Measurements from ENCODE around the gene ZFAND2B.
"Not testable (repeated sequence)": the region's sequence is repeated elsewhere in the genome, so short reads cannot be mapped to it uniquely, and the experiment has no call there.

The ZFAND2B gene

GRCh38 chr2:219175928-219176817 lies 30.4 kb upstream of the ZFAND2B start:
- DNase-seq, result peak; percentile 37

GRCh38 chr2:219176818-219177551 lies 29.6 kb upstream of the ZFAND2B start, which contains the start of gene CNPPD1:
TSS of gene CNPPD1 (minus strand) at chr2:219176925. CDS start at chr2:219176828, 97 bp downstream.
- DNase-seq, result peak; percentile 91

GRCh38 chr2:219177552-219178376 lies 28.8 kb upstream of the ZFAND2B start, which contains the start of gene RETREG2:
TSS of gene RETREG2 (plus strand) at chr2:219178275. CDS start at chr2:219178353, 78 bp downstream.
- DNase-seq, result peak; percentile 90

- peak; percentile 63 for DNase-seq
Measured at GRCh38 chr2:219178377-219179175, 28.0 kb upstream of the ZFAND2B start.

GRCh38 chr2:219179601-219180465 lies 26.7 kb upstream of the ZFAND2B start:
- no peak for DNase-seq

DNA sequence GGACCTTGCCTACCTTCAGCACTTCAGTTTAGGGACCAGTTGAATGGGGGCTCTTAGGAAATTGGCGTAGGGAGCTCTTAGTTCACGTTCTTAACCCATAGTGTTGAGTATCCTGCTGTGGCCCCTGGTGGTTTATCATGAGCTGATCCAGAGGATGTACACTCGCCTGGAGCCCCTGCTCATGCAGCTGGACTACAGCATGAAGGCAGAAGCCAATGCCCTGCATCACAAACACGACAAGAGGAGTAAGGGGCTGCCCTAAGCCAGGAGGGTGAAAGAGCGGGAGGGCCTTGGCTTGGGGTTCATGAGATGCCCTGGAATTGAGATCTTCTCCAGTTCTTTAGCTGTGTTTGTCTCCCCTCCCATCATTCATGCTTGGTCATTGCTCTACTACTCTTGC lies 25.6 kb upstream of the ZFAND2B start:
- DNase-seq, result no peak

GRCh38 chr2:219181531-219181930 lies 25.1 kb upstream of the ZFAND2B start:
- no peak for DNase-seq

GRCh38 chr2:219182331-219183150 lies 24.0 kb upstream of the ZFAND2B start:
- DNase-seq, result peak; percentile 24

DNA sequence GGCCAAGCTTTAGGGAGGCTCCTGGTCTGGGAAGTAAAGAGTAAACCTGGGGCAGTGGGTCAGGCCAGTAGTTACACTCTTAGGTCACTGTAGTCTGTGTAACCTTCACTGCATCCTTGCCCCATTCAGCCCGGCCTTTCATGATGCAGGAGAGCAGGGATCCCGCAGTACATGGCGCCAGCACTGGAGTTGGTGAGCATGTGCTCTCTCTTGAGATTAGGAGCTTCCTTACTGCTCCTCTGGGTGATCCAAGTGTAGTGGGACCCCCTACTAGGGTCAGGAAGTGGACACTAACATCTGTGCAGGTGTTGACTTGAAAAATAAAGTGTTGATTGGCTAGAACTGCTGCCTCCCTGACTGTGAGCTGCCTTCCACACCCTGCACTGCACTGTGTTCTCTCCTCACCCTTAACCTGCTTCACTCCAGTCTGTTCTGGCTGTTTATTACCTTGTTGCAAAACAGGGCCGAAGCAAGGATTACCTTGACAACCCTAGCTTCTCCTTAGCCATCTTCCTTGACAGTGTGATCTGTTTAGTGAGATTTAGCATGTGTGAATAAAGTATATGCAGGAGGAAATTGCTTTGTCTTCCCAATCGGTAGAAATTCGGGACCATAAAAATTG lies 23.3 kb upstream of the ZFAND2B start:
- DNase-seq, result no peak

- DNase-seq, result no peak
Measured at GRCh38 chr2:219184121-219184520, 22.5 kb upstream of the ZFAND2B start.

GRCh38 chr2:219186754-219187456 lies 19.7 kb upstream of the ZFAND2B start:
- DNase-seq, result no peak

- DNase-seq, result no peak
Measured at GRCh38 chr2:219197388-219197787, 9.2 kb upstream of the ZFAND2B start.

- DNase-seq, result no peak
Measured at GRCh38 chr2:219198974-219199373, 7.6 kb upstream of the ZFAND2B start.

- no peak for DNase-seq
Measured at GRCh38 chr2:219199470-219200211, 6.9 kb upstream of the ZFAND2B start.

DNA sequence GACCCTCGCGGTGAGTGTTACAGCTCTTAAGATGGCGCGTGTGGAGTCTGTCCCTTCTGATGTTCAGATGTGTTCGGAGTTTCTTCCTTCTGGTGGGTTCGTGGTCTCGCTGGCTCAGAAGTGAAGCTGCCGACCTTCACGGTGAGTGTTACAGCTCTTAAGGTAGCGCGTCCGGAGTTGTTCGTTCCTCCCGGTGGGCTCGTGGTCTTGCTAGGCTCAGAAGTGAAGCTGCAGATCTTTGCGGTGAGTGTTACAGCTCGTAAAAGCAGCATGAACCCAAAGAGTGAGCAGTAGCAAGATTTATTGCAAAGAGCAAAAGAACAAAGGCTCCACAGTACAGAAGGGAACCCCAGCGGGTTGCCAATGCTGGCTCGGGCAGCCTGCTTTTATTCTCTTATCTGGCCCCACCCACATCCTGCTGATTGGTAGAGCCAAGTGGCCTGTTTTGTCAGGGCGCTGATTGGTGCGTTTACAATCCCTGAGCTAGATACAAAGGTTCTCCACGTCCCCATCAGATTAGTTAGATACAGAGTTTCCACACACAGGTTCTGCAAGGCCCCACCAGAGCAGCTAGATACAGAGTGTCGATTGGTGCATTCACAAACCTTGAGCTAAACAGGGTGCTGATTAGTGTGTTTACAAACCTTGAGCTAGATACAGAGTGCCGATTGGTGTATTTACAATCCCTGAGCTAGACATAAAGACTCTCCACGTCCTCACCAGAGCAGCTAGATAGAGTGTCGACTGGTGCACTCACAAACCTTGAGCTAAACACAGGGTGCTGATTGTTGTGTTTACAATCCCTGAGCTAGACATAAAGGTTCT lies 5.9 kb upstream of the ZFAND2B start:
- DNase-seq, result peak; percentile 32

DNA sequence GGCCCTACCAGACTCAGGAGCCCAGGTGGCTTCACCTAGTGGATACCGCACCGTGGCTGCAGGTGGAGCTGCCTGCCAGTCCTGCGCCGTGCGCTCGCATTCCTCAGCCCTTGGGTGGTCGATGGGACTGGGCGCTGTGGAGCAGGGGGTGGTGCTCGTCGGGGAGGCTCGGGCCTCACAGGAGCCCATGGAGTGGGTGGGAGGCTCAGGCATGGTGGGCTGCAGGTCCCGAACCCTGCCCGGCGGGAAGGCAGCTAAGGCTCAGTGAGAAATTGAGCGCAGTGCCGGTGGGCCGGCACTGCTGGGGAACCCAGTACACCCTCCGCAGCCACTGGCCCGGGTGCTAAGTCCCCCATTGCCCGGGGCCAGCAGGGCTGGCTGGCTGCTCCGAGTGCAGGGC lies 5.3 kb upstream of the ZFAND2B start:
- not testable (repeated sequence) for DNase-seq
